ENCODE data around the gene FAM184A. TPM values are rescaled to one million over a fixed set of nuclear protein-coding genes. Genes with fewer than 3 reads are reported as not detected.
"Not testable (repeated sequence)": the region's sequence is repeated elsewhere in the genome, so short reads cannot be mapped to it uniquely, and the experiment has no call there.

FAM184A gene
- total RNA-seq, 1 donor from 2014 or later = 0.40 TPM

DNA sequence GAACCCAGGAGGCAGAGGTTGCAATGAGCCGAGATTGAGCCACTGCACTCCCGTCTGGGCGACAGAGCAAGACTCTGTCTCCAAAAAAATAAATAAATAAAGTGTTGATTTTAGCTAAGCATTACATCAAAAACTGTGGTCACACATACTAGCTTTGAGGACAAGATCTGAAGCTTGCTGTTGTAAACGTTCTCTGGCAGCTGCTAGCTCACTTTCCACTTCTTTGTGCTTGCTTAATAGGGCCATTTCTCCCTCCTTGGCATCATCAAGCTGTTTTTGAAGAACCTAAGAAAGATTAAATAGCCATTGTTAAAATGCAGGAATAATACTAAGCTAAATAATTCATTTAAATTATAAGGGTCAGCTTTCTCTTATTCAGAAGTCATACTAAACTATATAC, 55.7 kb downstream of the FAM184A start:
- no peak for DNase-seq (ENCODE audit: low read depth in 2 of 2)

DNA sequence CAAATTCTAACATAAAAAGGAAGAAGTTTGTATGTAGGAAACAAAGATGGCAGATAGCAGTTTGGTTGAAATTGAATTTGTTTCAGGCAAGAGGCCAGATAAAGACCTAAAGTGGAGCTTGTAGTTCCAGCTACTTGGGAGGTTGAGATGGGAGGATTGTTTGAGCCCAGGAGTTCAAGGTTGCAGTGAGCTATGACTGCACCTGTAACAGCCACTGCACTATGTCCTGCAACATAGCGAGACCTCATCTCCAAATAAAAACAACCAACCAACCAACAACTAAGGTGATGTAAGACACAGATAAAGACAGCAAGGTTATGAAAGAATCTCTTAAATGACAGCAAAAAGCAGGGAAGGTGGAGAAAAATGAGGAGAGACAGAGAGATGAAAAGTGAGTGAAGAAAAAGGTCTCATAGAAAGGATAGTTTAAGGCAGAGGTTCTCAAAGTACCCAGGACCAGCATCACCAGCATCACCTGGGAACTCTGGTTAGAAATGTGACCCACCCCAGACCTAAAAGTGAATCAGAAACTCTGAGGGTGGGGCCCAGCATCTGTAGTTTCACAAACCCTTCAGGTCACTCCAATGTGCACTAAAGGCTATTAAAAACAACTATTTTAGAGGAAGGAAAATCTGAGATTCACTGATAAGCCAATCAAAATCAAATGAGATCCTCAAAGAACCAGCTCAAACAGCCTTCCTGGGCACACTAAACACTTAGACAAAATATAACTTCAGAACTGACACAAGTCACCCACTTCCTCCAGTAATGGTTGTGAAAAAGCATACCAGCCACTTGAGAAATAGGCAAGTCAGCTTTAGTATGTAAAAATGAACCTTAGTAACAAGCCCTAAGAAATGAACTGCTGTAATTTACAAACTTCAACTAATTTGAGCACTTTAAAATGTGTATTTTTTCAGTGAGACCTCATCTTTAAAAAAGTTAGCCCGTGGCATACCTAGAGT, 57.6 kb downstream of the FAM184A start:
- DNase-seq (ENCODE audit: low read depth in 2 of 2) = no peak

GRCh38 chr6:119015165-119015564, 63.3 kb downstream of the FAM184A start:
- not testable (repeated sequence) for DNase-seq (ENCODE audit: low read depth in 2 of 2)

DNA sequence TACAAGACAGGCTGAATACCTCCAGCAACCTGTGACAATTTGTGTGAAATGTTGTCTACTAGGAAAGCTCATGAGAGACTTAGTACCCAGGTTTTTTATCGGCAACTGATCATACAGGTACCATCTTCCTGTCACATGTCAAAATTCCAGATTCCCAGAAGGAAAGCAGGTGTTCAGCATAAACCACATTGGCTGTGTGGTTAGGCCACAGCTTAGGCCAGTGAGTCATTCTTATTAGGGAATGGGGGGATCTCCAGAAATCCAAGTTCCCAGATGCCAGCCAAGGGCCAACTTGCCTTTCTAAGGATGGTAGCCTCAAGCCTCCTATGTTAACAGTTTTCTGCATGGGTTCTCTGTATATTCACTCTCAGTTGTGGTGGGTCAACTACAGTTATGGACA, 65.9 kb downstream of the FAM184A start:
- no peak for DNase-seq (ENCODE audit: low read depth in 2 of 2)

DNA sequence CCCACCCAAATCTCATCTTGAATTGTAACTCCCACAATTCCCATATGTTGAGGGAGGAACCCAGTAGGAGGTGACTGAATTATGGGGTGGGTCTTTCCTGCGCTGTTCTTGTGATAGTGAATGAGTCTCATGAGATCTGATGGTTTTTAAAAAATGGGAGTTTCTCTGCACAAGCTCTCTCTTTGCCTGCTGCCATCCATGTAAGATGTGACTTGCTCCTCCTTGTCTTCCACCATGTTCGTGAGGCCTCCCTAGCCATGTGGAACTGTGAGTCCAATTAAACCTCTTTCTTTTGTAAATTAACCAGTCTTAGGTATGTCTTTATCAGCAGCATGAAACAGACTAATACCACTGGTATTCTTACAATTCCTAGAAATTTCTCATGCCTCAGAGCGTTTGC, 69.2 kb downstream of the FAM184A start:
- DNase-seq (ENCODE audit: low read depth in 2 of 2) = not testable (repeated sequence)

GRCh38 chr6:119006974-119007373, 71.5 kb downstream of the FAM184A start:
- DNase-seq (ENCODE audit: low read depth in 2 of 2) = no peak

DNA sequence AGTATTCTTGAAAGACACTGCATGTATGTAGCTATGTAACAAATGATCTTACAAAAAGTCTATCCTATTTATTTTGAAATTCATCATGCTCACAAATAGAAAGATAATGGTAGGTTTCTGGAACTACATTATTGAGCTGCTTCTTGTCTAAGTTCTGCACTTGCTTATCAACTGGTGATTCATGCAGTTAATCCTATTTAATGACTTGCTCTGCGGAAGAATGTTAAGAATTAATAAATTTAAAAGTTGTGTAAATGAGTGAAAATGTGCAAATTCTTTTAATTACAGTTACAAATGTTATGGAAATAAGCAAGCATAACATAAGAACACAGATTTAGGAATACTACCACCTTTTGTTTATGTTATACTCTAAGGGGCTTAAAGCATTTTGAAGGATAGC, 76.4 kb downstream of the FAM184A start:
- no peak for DNase-seq (ENCODE audit: low read depth in 2 of 2)

DNA sequence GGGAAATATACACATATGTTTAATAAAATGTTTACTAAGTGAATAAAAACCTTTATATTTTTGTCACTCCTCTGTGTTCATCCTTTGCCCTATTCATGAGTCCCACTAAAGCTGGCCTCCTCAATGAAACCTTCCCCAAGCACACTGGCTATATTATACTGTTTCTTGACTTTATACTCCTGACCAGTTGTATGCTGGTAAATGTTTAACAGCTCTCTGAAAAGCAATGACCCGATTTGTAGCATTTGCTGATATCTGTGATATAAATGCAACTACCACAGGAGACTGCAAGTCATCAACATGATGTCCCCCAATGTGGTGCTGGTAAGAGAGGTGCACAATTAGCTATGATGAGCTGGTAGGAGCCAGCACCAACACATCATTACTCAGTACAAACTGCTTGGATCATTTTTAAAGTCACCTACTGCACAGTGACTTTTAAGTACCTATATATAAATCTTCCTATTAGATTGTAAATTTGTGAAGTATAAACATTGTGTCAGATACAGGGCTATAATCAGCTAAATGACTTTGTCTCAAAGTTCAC, 78.9 kb downstream of the FAM184A start:
- DNase-seq (ENCODE audit: low read depth in 2 of 2) = no peak

- DNase-seq (ENCODE audit: low read depth in 2 of 2) = not testable (repeated sequence)
These were observed 81.0 kb downstream of the FAM184A start for GRCh38 chr6:118997426-118997825.

DNA sequence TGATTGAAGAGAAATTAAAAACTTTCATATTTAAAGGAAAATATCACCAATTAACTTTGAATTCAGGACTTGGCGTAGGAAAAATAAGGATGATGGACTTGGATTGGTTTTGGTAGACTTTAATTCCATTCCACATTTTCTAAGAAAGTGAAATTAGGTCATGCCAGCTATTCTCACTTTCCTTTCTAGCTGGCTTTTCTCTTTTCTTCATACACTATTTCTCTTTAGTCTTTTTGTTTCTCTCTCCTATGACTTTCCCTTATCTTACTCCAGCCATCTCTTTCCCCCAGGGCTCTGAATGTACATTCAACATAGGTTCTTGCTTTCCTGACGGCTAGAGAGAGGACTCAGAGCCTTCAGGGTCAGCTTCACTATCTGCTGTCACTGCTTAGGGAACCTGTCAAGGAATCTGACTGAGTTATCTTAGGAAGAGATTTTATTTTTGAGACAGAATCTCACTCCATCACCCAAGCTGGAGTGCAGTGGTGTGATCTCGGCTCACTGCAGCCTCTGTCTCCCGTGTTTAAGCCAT, 82.1 kb downstream of the FAM184A start:
- no peak for DNase-seq (ENCODE audit: low read depth in 2 of 2)

DNA sequence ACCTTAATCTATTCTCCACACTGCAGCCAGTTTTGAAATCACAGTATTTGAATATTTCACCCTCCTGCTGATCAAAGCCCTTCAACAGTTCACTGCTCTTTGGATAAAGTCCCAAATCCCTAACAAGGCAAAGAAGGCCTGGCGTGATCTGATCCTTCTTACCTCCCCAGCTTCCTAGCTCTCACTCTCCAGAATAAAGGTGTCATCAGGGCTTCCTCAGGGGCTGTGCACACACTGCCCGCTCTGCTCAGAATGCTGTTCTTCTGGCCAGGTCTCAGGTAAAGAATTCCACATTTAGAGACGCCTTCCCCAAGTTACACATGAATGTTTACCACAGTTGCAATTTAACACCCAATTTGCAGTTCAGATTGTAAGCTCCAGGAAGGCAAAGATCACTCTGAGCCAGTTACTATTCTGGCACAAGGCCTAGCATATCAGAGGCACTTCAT, 84.6 kb downstream of the FAM184A start:
- DNase-seq (ENCODE audit: low read depth in 2 of 2) = no peak

- DNase-seq (ENCODE audit: low read depth in 2 of 2) = no peak
These were observed 85.1 kb downstream of the FAM184A start for GRCh38 chr6:118993358-118993757.

DNA sequence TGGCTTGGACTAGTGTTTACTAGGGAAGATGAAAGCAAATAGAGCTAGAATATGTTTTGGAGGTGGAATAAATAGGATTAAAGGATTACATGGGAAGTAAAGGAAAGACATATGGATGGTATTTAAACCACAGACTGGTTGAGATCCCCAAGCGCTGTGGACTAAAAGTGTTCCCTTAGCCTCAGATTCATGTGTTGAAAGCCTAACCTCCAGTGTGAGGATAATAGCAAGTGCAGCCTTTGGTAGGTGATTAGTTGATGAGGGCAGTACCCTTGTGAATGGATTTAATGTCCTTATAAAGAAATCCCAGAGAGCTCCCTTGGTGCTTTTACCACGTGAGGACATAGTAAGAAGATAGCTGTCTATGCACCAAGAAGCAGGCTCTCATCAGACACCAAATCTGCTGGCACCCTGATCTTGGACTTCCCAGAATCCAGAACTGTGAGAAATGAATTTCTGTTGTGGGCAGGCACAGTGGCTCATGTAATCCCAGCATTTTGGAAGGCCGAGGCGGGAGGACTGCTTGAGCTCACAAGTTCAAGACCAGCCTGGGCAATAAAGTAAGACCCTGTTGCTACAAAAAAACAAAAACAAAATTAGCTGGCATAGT, 86.2 kb downstream of the FAM184A start:
- no peak for DNase-seq (ENCODE audit: low read depth in 2 of 2)

GRCh38 chr6:118986312-118986711, 92.2 kb downstream of the FAM184A start:
- no peak for DNase-seq (ENCODE audit: low read depth in 2 of 2)

- no peak for DNase-seq (ENCODE audit: low read depth in 2 of 2)
These were observed 93.2 kb downstream of the FAM184A start for GRCh38 chr6:118985123-118985830.

- DNase-seq (ENCODE audit: low read depth in 2 of 2) = no peak
These were observed 94.1 kb downstream of the FAM184A start for GRCh38 chr6:118984342-118984741.

DNA sequence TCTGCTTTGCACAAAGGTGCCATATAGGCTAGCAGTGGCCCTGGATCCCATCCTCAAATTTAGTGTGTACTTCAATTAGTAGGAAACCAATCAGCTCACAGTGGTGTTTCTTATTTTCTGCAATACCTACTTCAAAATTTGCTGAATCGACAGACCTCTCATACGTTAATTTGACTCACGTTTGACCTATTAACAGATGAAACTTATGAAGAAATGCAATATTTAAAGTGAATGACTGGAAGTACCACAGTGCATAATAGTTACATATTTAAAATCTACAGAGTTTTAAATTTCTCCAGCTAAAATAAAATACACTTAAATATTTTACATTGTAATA, 95.9 kb downstream of the FAM184A start:
- no peak for DNase-seq (ENCODE audit: low read depth in 2 of 2)

DNA sequence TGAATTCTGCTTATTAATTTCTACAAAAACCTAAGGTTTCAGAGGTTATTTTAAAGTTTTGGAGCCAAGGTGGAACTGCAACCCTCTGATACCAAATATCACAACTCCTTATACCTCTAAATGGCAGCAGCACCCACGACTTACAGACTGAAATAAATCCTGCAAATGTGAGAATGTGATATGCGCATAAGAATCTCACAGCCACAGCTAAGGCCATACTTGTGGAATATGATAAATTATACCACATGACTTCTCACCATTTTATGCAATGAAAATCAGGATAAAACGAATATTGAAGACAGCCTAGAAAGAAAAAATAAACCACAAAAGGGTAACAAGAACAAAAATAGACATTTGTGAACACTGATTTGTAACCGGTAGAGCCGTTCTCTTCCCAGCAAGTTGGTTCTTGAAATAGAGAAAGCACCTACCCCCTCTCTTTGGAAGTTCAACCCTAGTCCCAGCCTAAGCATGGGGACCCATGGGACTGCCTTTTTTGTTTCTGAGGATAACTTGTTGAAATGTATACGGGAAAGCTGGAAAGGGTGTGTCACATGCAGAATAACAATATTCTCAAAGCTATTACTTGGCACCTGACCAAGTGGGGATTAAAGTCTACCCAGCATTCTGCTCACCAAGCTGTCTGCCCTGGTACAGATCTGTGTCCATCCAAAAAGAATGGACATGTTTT, 96.4 kb downstream of the FAM184A start:
- DNase-seq (ENCODE audit: low read depth in 2 of 2) = no peak

GRCh38 chr6:118980063-118980462, 98.4 kb downstream of the FAM184A start:
- no peak for DNase-seq (ENCODE audit: low read depth in 2 of 2)

- no peak for DNase-seq (ENCODE audit: low read depth in 2 of 2)
These were observed 103.7 kb downstream of the FAM184A start for GRCh38 chr6:118974790-118975189.

- DNase-seq (ENCODE audit: low read depth in 2 of 2) = no peak
These were observed 106.8 kb downstream of the FAM184A start for GRCh38 chr6:118971682-118972081.
